SK-N-MC (cell line): ENCODE data around the gene KRTAP8-1.

Experiments used
- DNase-seq: peaks from one replicate; pipeline ENCODE4 v3.0.0-alpha.2; 2011; ENCODE audit warnings: low read depth, low spot score
- H3K27ac ChIP-seq: fragments of 200-600 bp; sonication (generic); 2 replicates; pipeline ENCODE4 v1.5.1; 2016; ENCODE audit warnings: mixed run types
- H3K36me3 ChIP-seq: fragments of 200-600 bp; sonication (generic); 2 replicates; pipeline ENCODE4 v1.6.1; 2017; ENCODE audit warnings: antibody characterized with exemption, low read length, mixed read lengths; ENCODE audit not compliant: insufficient read depth
- H3K4me3 ChIP-seq: fragments of 200-600 bp; sonication (generic); 2 replicates; pipeline ENCODE4 v1.5.1; 2016
- H3K9ac ChIP-seq: fragments of 200-600 bp; sonication (generic); 2 replicates; pipeline ENCODE4 v1.8.0; 2017; ENCODE audit warnings: mixed run types, mixed read lengths; ENCODE audit not compliant: insufficient read length
- H3K9me3 ChIP-seq: fragments of 200-600 bp; sonication (generic); 2 replicates; pipeline ENCODE4 v1.6.1; 2017; ENCODE audit warnings: low read depth, mild to moderate bottlenecking, antibody characterized with exemption, low read length, moderate library complexity, mixed read lengths
- EZH2 ChIP-seq: fragments of 200-600 bp; sonication (generic); IDR thresholded peaks from one replicate; pipeline ENCODE4 v1.6.1; 2017; ENCODE audit warnings: antibody characterized with exemption
- FOXP2 ChIP-seq: optimal IDR thresholded peaks from 2 replicates; pipeline ENCODE3; 2011; ENCODE audit warnings: mild to moderate bottlenecking, moderate library complexity; ENCODE audit not compliant: insufficient read depth; ENCODE audit errors: extremely low read length, control extremely low read depth
- POLR2AphosphoS5 ChIP-seq: IDR thresholded peaks from 2 replicates; pipeline ENCODE4 v1.6.1; 2012; ENCODE audit warnings: mild to moderate bottlenecking, low read depth, low read length, borderline replicate concordance

KRTAP8-1 gene

DNA sequence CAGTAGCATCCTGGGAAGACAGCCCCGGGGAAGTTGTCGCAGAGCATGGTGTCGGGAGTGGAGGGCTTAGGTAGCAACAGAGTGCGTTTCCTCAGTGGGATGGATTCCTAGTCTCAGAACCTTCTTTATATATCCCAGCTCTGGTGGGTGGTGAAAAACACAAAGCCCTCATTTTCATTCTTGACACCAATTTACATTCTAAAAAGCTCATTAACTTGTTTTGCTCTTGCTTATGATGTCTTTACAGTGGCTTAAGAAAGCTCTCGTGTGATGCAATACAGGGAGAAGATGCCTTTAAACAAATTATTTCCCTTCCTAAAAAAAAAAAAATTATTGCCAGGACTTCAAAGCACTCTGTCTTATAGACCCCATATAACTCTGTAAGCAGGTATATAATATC, at the start of gene KRTAP8-1:
Gene KRTAP8-1 (minus strand): TSS at position 101 of the 400 bp plus-strand sequence. CDS start 54 bp downstream, at position 47.
- H3K27ac ChIP-seq, result no peak within 1 kb of the TSS
- no peak for DNase-seq
- H3K4me3 ChIP-seq, result no peak within 1 kb of the TSS
- no peaks in the 10 kb centered on the region for H3K9me3 ChIP-seq
- H3K9ac ChIP-seq, result no peak within 1 kb of the TSS
- TF ChIP-seq EZH2 (no peak), FOXP2 (no peak), POLR2AphosphoS5 (no peak)
- H3K36me3 ChIP-seq, result no peaks in the 10 kb centered on the region

GRCh38 chr21:30847627-30848500, 34.8 kb upstream of the KRTAP8-1 start:
- Histone ChIP-seq H3K4me3 (no peak overlapping the region), H3K9ac (no peak overlapping the region), H3K9me3 (no peaks in the 10 kb centered on the region), H3K36me3 (no peaks in the 10 kb centered on the region), H3K27ac (no peak overlapping the region)
- DNase-seq, result no peak
- TF ChIP-seq EZH2 (no peak), POLR2AphosphoS5 (no peak), FOXP2 (no peak)

- TF ChIP-seq FOXP2 (no peak), EZH2 (no peak), POLR2AphosphoS5 (no peak)
- Histone ChIP-seq H3K9me3 (no peaks in the 10 kb centered on the region), H3K9ac (no peak overlapping the region), H3K27ac (no peak overlapping the region), H3K36me3 (no peaks in the 10 kb centered on the region), H3K4me3 (no peak overlapping the region)
- no peak for DNase-seq
These were observed 29.9 kb upstream of the KRTAP8-1 start for GRCh38 chr21:30842990-30843389.

- Histone ChIP-seq H3K36me3 (no peaks in the 10 kb centered on the region), H3K27ac (no peak overlapping the region), H3K9ac (no peak overlapping the region), H3K4me3 (no peak overlapping the region), H3K9me3 (no peaks in the 10 kb centered on the region)
- TF ChIP-seq FOXP2 (no peak), POLR2AphosphoS5 (no peak), EZH2 (no peak)
- DNase-seq, result no peak
These were observed 26.2 kb upstream of the KRTAP8-1 start for GRCh38 chr21:30839304-30839703.

- TF ChIP-seq EZH2, result no peak
- TF ChIP-seq FOXP2, result no peak
- TF ChIP-seq POLR2AphosphoS5, result no peak
- Histone ChIP-seq H3K36me3 (no peaks in the 10 kb centered on the region), H3K9me3 (no peaks in the 10 kb centered on the region), H3K4me3 (no peak overlapping the region), H3K9ac (no peak overlapping the region), H3K27ac (no peak overlapping the region)
- no peak for DNase-seq
These were observed 25.5 kb upstream of the KRTAP8-1 start for GRCh38 chr21:30838536-30838935.

DNA sequence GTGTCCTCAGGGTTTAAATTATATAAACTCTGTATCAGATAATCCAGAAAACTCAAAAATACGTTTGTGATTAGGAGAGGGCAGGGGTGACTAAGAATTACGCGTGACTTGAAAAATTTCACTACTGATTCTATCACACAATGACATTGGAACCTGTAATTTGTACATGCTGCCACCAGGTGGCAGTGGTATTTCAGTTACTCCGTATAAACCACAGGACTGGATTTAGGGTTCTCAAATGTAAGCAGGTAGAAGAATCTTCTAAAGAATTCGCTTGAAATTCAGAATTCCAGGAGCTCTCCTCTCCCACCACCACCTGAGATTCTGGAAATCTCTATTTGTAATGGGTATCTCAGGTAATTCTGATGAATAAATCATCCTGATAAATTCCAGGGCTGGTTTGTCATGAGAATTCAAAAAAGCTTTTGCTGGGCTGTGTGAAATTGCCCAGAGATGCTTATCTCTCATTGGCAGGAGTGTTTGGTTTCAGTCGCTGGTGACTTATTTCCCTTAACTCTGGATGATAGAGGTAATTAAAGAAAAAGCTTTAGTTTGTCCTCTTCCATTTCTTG, 18.2 kb upstream of the KRTAP8-1 start:
- no peak overlapping the region for H3K9ac ChIP-seq
- H3K4me3 ChIP-seq, result no peak overlapping the region
- H3K9me3 ChIP-seq, result no peaks in the 10 kb centered on the region
- no peak for TF ChIP-seq POLR2AphosphoS5
- TF ChIP-seq EZH2, result no peak
- TF ChIP-seq FOXP2, result no peak
- H3K36me3 ChIP-seq, result no peaks in the 10 kb centered on the region
- no peak overlapping the region for H3K27ac ChIP-seq
- DNase-seq, result peak; percentile 3

DNA sequence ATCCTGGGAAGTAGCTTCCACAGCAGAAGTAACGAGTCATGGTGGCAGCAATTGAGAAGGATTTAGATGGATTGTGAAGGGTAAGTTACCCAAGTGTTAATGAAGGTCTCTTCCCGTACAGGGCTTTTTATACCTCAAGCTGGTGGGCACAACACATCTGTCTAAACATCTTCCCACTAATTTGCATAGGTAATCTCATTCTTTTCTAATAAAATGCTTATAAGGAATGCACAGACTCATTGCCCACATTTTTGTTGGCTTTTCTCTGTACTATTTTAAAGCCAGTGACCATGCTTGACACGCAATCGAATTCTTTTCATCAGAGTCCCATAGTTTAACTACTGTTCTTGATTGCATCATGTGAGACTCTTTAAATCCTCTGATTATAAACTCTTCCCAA, 16.6 kb upstream of the KRTAP8-1 start, which contains the start of gene KRTAP7-1:
Gene KRTAP7-1 (minus strand): TSS at position 101 of the 400 bp plus-strand sequence. CDS start 61 bp downstream, at position 40.
- TF ChIP-seq FOXP2 (no peak), POLR2AphosphoS5 (no peak), EZH2 (no peak)
- H3K27ac ChIP-seq, result no peak within 1 kb of the TSS

DNA sequence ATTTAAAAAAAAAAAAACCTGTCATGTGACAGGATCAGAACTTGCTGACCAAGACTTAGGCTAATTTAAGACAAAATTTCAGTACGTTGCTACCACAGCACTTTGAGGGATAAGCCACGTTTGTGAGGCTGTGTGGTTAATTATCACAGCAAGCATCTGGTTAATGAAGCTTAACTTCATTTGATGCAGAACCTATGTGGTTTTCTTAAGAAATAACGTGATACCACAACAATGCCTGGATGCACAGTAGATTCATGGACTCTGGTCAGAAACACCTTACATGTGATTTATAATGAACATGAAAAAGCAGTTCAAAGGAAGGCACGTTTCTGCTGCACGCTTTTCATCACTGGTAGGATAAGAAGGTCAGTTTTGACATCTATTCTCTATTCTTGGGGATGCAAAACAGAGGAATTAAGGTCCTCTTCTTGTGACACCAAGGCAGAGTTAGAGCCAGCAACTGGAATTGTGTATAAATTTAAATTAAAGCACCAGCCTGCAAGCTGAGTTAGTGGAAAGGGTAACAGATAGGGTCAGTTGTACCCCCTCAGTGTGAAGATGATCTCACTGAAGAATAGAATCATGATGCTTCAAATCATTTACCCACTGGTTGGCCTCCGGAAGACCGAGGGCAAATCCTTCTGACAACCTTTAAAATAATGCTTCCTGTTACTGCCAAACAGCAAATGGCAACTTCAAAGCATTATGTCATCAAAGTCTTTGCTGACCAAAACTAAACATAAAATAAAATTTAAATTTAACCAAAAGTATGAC, 6.0 kb upstream of the KRTAP8-1 start:
- no peaks in the 10 kb centered on the region for H3K36me3 ChIP-seq
- no peak overlapping the region for H3K4me3 ChIP-seq
- DNase-seq, result no peak
- no peak overlapping the region for H3K9ac ChIP-seq
- TF ChIP-seq EZH2 (no peak), FOXP2 (no peak), POLR2AphosphoS5 (no peak)
- no peak overlapping the region for H3K27ac ChIP-seq
- H3K9me3 ChIP-seq, result no peaks in the 10 kb centered on the region

More for the DNA sequence above, 16.6 kb upstream of the KRTAP8-1 start, which contains the start of gene KRTAP7-1:
- no peak within 1 kb of the TSS for H3K9ac ChIP-seq
- no peaks in the 10 kb centered on the region for H3K36me3 ChIP-seq
- no peak within 1 kb of the TSS for H3K4me3 ChIP-seq
- DNase-seq, result no peak
- H3K9me3 ChIP-seq, result no peaks in the 10 kb centered on the region
